ENCODE data around the gene ANAPC5. TPM values are rescaled to one million over a fixed set of nuclear protein-coding genes. Genes with fewer than 3 reads are reported as not detected.

ANAPC5 gene
- total and polyA plus RNA-seq, 2 donors (not counting 1 experiment from before 2014, with no cell fraction given), result 113 to 149 TPM

- Histone ChIP-seq H3K36me3 (ENCODE audit: control insufficient read depth, insufficient read depth, low read length) (peaks cover 6% of the 10 kb centered on the region), H3K27me3 (ENCODE audit: control insufficient read depth, insufficient read depth, low read length) (no peaks in the 10 kb centered on the region), H4K20me1 (ENCODE audit: control insufficient read depth, extremely low read depth, insufficient read depth, low read length) (no peaks in the 10 kb centered on the region), H3K4me3 (replicated peaks in 1 of 4; ENCODE audit: control extremely low read depth in 1 of 4, insufficient read depth in 1 of 4, low read depth in 3 of 4, low read length in 4 of 4) (no peak overlapping the region), H3K4me1 (ENCODE audit: control insufficient read depth, extremely low read depth, insufficient read depth, low read length) (no peaks in the 10 kb centered on the region), H3K4me2 (ENCODE audit: extremely low read depth, insufficient read depth, low read length) (no peak overlapping the region), H3K9me3 (ENCODE audit: control insufficient read depth, insufficient read depth, low read depth, low read length) (no peaks in the 10 kb centered on the region), H3K79me2 (ENCODE audit: control insufficient read depth, insufficient read depth, low read length) (peaks cover 14% of the 10 kb centered on the region), H3K27ac (ENCODE audit: insufficient read depth, low read length) (no peak overlapping the region), H3K9ac (ENCODE audit: insufficient read depth, low read length) (no peak overlapping the region), H2AFZ (ENCODE audit: low read length) (no peak overlapping the region)
- TF ChIP-seq CTCF (conservative IDR thresholded peaks at IDR 0.05 in 1 of 2, IDR thresholded peaks at IDR 0.05 in 1 of 2; ENCODE audit: low read depth in 1 of 2, low read length in 2 of 2) (no peak), EZH2 (IDR thresholded peaks at IDR 0.05; ENCODE audit: low read length, missing control alignments) (no peak)
- no peak for DNase-seq (ENCODE audit: low read depth in 2 of 2)
Observed at GRCh38 chr12:121345151-121345815, 6.9 kb downstream of the ANAPC5 start.

- H3K36me3 ChIP-seq (ENCODE audit: control insufficient read depth, insufficient read depth, low read length), result peaks cover 6% of the 10 kb centered on the region
Observed at GRCh38 chr12:121344506-121344905, 7.7 kb downstream of the ANAPC5 start.

GRCh38 chr12:121337416-121337815, 14.8 kb downstream of the ANAPC5 start:
- Histone ChIP-seq H3K4me1 (ENCODE audit: control insufficient read depth, extremely low read depth, insufficient read depth, low read length) (no peaks in the 10 kb centered on the region), H2AFZ (ENCODE audit: low read length) (no peak overlapping the region), H3K9ac (ENCODE audit: insufficient read depth, low read length) (no peak overlapping the region), H3K4me2 (ENCODE audit: extremely low read depth, insufficient read depth, low read length) (no peak overlapping the region), H3K27ac (ENCODE audit: insufficient read depth, low read length) (no peak overlapping the region), H4K20me1 (ENCODE audit: control insufficient read depth, extremely low read depth, insufficient read depth, low read length) (no peaks in the 10 kb centered on the region), H3K27me3 (ENCODE audit: control insufficient read depth, insufficient read depth, low read length) (no peaks in the 10 kb centered on the region), H3K36me3 (ENCODE audit: control insufficient read depth, insufficient read depth, low read length) (peaks cover 7% of the 10 kb centered on the region), H3K79me2 (ENCODE audit: control insufficient read depth, insufficient read depth, low read length) (no peaks in the 10 kb centered on the region), H3K9me3 (ENCODE audit: control insufficient read depth, insufficient read depth, low read depth, low read length) (no peaks in the 10 kb centered on the region), H3K4me3 (replicated peaks in 1 of 4; ENCODE audit: control extremely low read depth in 1 of 4, insufficient read depth in 1 of 4, low read depth in 3 of 4, low read length in 4 of 4) (no peak overlapping the region)
- no peak for TF ChIP-seq CTCF (conservative IDR thresholded peaks at IDR 0.05 in 1 of 2, IDR thresholded peaks at IDR 0.05 in 1 of 2; ENCODE audit: low read depth in 1 of 2, low read length in 2 of 2)
- TF ChIP-seq EZH2 (IDR thresholded peaks at IDR 0.05; ENCODE audit: low read length, missing control alignments), result no peak
- DNase-seq (ENCODE audit: low read depth in 2 of 2), result no peak

More at GRCh38 chr12:121344506-121344905, 7.7 kb downstream of the ANAPC5 start:
- Histone ChIP-seq H3K4me1 (ENCODE audit: control insufficient read depth, extremely low read depth, insufficient read depth, low read length) (no peaks in the 10 kb centered on the region), H4K20me1 (ENCODE audit: control insufficient read depth, extremely low read depth, insufficient read depth, low read length) (no peaks in the 10 kb centered on the region), H3K79me2 (ENCODE audit: control insufficient read depth, insufficient read depth, low read length) (peaks cover 8% of the 10 kb centered on the region), H2AFZ (ENCODE audit: low read length) (no peak overlapping the region), H3K27me3 (ENCODE audit: control insufficient read depth, insufficient read depth, low read length) (no peaks in the 10 kb centered on the region), H3K27ac (ENCODE audit: insufficient read depth, low read length) (no peak overlapping the region), H3K9me3 (ENCODE audit: control insufficient read depth, insufficient read depth, low read depth, low read length) (no peaks in the 10 kb centered on the region), H3K4me3 (replicated peaks in 1 of 4; ENCODE audit: control extremely low read depth in 1 of 4, insufficient read depth in 1 of 4, low read depth in 3 of 4, low read length in 4 of 4) (no peak overlapping the region), H3K9ac (ENCODE audit: insufficient read depth, low read length) (no peak overlapping the region), H3K4me2 (ENCODE audit: extremely low read depth, insufficient read depth, low read length) (no peak overlapping the region)
- TF ChIP-seq CTCF (conservative IDR thresholded peaks at IDR 0.05 in 1 of 2, IDR thresholded peaks at IDR 0.05 in 1 of 2; ENCODE audit: low read depth in 1 of 2, low read length in 2 of 2), result no peak
- TF ChIP-seq EZH2 (IDR thresholded peaks at IDR 0.05; ENCODE audit: low read length, missing control alignments), result no peak
- no peak for DNase-seq (ENCODE audit: low read depth in 2 of 2)
